GM19099 (cell line): ENCODE data around the gene UBQLN4.

Experiments used
- POLR2A ChIP-seq: IDR thresholded peaks from 3 replicates; pipeline ENCODE4 v1.6.1; 2011; ENCODE audit warnings: low read depth; ENCODE audit not compliant: insufficient read length; ENCODE audit errors: extremely low read depth

UBQLN4 gene

GRCh38 chr1:156073740-156074139 lies 20.1 kb upstream of the UBQLN4 start:
- TF ChIP-seq POLR2A: no peak

DNA sequence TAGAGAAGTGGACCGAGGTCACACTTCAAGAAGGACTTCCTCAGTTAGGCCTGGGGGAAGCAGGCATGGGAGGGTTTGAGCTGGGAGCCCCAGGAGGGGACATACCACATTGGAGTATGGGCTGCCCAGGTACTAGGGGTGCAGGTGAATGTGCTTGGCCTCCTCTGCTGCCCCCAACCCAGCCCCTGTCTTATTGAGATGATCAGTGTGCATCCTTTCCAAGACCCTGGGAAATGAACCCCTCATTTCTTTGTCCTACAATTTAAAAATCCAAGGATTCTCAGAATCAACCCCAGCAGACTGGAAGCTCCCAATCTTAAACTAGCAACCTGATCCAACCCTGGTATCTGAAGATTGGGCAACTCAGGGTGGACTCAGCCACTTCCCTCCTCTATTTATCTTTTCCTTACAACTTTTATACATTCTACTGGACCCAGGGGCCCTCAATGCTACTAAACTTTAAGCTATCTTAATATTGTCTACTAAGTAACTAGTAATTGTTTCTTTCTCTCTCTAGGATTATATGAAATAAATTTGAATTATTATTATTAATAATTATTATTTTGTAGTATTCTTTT lies 19.6 kb upstream of the UBQLN4 start:
- no peak for TF ChIP-seq POLR2A

- TF ChIP-seq POLR2A: no peak
Observed at GRCh38 chr1:156072251-156072650, 18.7 kb upstream of the UBQLN4 start.

DNA sequence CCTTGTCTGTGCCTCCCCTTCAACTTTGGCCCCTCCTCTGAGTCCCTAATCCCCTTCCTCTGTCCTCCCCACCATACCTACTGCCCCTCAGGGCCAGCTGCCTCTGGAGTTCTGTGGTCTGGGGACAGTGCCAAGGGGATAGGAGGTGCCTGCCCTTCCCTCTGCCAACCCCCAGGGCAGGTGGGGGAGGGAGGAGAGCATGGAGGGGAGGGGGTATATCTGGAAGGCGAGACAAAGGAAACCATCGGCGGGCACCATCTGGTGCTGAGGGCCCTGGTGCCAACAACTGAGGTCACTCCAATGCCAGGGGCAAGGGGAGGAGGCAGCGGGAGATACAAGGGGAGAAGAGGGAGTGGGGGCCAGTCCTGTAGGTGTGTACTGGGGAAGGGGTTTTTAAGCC lies 16.9 kb upstream of the UBQLN4 start:
- TF ChIP-seq POLR2A: no peak

DNA sequence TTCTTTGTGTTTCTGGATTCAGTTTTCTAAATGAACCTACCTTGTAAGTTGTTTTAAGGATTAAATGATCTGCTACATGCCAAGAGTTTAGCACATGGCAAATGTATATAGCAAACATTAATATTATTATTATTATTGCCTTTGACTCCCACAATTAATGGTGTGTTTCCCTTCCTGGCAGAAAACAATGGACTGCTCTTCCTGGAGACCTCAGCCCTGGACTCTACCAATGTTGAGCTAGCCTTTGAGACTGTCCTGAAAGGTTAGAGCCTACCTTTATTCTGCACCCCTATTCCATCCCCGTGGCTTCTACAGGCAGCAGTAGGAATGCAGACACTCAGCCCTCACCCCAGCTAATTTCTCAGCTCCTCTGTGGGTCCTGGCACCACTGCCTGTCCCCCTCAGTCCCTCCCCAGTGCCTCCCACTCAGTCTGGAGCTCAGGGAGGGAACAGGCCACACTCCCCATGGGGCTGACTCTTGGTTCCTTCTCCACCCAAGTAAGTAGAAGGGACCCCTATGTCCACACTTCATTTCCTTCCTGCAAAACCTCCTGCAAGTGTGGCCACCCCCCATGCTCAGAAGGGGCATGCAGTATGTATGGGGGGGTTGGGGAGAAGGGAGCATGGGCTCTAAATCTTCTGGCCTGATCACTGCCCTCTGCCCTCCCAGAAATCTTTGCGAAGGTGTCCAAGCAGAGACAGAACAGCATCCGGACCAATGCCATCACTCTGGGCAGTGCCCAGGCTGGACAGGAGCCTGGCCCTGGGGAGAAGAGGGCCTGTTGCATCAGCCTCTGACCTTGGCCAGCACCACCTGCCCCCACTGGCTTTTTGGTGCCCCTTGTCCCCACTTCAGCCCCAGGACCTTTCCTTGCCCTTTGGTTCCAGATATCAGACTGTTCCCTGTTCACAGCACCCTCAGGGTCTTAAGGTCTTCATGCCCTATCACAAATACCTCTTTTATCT lies 16.2 kb upstream of the UBQLN4 start:
- TF ChIP-seq POLR2A: no peak

DNA sequence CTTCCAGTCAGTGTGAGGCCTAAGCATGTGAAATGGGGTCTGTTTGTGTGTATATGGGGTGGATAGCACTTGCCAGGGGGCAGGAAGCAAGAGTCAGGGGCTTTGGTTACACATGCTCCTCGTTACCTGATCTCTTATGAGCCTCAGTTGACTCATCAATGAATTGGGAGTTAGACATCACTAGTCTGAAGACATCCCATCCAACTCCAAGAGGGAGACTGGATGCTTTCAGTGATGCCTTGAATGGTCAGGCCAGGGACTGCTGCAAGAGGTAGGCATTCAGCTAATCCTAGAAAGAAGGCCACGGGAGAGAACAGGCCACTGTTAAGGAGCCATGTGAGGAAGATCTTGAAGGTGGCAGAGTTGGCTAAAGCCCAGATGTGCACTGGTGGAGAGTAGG lies 13.7 kb upstream of the UBQLN4 start:
- TF ChIP-seq POLR2A: no peak

GRCh38 chr1:156065871-156066270 lies 12.3 kb upstream of the UBQLN4 start:
- no peak for TF ChIP-seq POLR2A

- TF ChIP-seq POLR2A: no peak
Observed at GRCh38 chr1:156065212-156065611, 11.6 kb upstream of the UBQLN4 start.

DNA sequence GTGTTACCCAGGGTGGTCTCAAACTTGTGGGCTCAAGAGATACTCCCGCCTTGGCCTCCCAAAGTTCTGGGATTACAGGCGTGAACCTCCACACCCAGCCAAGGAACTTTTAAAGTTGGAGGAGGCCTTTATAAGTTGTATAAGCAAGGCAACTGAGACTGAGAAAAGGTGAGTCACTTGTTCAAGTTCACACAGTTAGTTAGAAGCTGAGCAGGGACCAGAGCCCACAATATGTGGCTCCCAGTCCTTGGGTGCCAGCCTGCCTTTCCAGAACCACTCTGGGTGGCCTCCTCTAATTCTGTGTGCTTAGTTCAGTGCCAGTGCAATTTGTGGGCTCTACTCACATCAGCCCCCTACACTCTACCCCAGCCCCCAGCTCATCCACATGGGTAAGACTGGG lies 11.0 kb upstream of the UBQLN4 start:
- no peak for TF ChIP-seq POLR2A

DNA sequence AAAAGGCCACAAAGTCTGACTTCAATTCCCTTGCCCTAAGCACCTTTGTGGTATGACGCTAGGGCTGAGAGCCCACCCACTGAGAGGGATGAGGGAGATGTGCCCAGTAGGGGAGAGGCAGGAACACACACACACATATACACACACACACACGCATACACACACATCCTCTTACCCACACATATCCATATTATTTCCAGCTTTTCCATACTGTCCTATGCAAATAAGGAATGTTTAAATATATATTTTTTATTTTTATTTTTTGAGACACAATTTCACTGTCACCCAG lies 10.3 kb upstream of the UBQLN4 start:
- TF ChIP-seq POLR2A: no peak

- no peak for TF ChIP-seq POLR2A
Observed at GRCh38 chr1:156062189-156062588, 8.6 kb upstream of the UBQLN4 start.

- TF ChIP-seq POLR2A: no peak
Observed at GRCh38 chr1:156060937-156061636, 7.5 kb upstream of the UBQLN4 start, which contains the start of gene RAB25. RAB25 (plus strand) TSS chr1:156061160; CDS start chr1:156061401, 241 bp downstream.

- no peak for TF ChIP-seq POLR2A
Observed at GRCh38 chr1:156056326-156056849, 2.8 kb upstream of the UBQLN4 start.

DNA sequence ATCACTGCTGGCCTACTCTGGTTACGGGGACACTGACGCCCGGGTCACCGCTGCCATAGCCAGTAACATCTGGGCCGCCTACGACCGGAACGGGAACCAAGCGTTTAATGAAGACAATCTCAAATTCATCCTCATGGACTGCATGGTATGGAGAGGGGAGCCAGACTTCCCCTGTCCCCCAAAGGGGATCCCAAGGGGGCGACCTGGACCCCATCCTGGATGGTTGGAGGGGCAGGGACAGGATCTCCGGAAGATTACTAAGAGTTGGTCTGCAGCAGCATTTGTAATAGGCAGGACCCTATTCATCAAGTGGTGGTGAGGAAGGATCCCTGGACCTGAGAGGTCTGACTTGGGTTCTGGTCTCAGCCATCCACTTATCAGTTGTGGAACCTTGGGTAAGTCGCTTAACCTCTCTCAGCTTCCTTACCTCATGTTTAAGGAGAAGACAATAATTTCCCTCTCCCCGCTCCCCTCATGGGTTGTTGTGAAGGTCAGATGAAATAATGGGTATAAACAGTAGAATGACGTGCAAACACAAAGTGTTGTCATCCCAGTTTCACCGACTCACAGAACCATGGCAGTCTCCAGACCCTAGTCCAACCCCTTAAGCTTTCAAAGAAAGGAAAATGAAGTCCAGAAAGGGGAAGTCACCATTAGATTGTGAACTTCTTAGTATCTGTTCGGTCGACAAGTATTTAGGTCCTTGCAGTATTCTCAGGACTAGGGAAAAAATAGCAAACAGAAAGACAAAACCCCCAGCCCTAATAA lies 1.9 kb upstream of the UBQLN4 start:
- no peak for TF ChIP-seq POLR2A
